GM12892 (cell line): ENCODE results near the gene PIAS4.

Experiments used
- POLR2A ChIP-seq: IDR thresholded peaks from 2 replicates; pipeline ENCODE4 v1.6.1; 2011; ENCODE audit warnings: low read depth, low read length, control low read depth
- TAF1 ChIP-seq: IDR thresholded peaks from 2 replicates; pipeline ENCODE4 v1.6.1; 2011; ENCODE audit warnings: low read depth, mild to moderate bottlenecking, control low read depth, low read length, borderline replicate concordance

- TF ChIP-seq TAF1 (no peak), POLR2A (no peak)
These were observed 37.9 kb upstream of the PIAS4 start for GRCh38 chr19:3969435-3970312.
